H1 (cell line): Measurements from ENCODE around the gene PGAP2. TPM values are rescaled to one million over a fixed set of nuclear protein-coding genes. Genes with fewer than 3 reads are reported as not detected.

Experiments
- ASH2L ChIP-seq: fragments of 200-600, 300-600 bp; sonication (generic); IDR thresholded peaks from one replicate; pipeline ENCODE4 v1.7.1; 2017; ENCODE audit warnings: low read length
- CHD1 ChIP-seq: IDR thresholded peaks from 2 replicates; pipeline ENCODE4 v1.6.1; 2012; ENCODE audit warnings: low read depth, low read length, improper control_type of control experiment
- EZH2 ChIP-seq: fragments of 200-600 bp; sonication (generic); IDR thresholded peaks from 2 replicates; pipeline ENCODE4 v1.7.1; 2012; ENCODE audit warnings: low read depth, mild to moderate bottlenecking, moderate library complexity, low read length, inconsistent platforms; ENCODE audit not compliant: severe bottlenecking
- HDAC2 ChIP-seq, 2 experiments: fragments of 300-600 bp in 1 of 2; sonication (generic) in 1 of 2; IDR thresholded peaks; 2 replicates each; pipeline ENCODE4 v1.6.1; 2011 to 2012; ENCODE audit warnings: low read depth in 2 of 2, low read length in 2 of 2, mild to moderate bottlenecking in 2 of 2, moderate library complexity in 2 of 2, borderline replicate concordance in 1 of 2, inconsistent platforms in 1 of 2
- polyA plus RNA-seq, 7 experiments: library from polyadenylated mRNA; depleted of rRNA in 3 of 7; stranded (reverse) in 5 of 7; unstranded in 2 of 7; fragments of >200 nt in 5 of 7; fragments of 200-250 nt in 2 of 7; gene quantifications; 1 replicate in 5 of 7; 2 replicates in 1 of 7; 4 replicates in 1 of 7; pipeline versions ENCODE4 v1.2.1 to v1.2.3, GENCODE V29; 2011 to 2013; ENCODE audit warnings: missing spikeins in 2 of 7, mixed read lengths in 2 of 7
- total RNA-seq: library from RNA; stranded (reverse); fragmentation: NEBNext Ultra II Directional; extraction: Animal tissue kit (Norgen Biotek cat#: 25700); gene quantifications from 2 replicates; pipeline ENCODE4 v1.2.1, GENCODE V29; 2021
- TF ChIP-seq, protein P1 (sequence below): fragments of 300-600 bp; sonication (generic); IDR thresholded peaks from 2 replicates; pipeline ENCODE4 v1.7.1; 2012; ENCODE audit warnings: low read length, moderate library complexity, mild to moderate bottlenecking, inconsistent platforms; ENCODE audit not compliant: insufficient replicate concordance

Gene PGAP2
- total and polyA plus RNA-seq, 2 of the 8 experiments (the other 6 are each of a cell fraction or from before 2014, with no cell fraction given), result 56.5 to 106 TPM

DNA sequence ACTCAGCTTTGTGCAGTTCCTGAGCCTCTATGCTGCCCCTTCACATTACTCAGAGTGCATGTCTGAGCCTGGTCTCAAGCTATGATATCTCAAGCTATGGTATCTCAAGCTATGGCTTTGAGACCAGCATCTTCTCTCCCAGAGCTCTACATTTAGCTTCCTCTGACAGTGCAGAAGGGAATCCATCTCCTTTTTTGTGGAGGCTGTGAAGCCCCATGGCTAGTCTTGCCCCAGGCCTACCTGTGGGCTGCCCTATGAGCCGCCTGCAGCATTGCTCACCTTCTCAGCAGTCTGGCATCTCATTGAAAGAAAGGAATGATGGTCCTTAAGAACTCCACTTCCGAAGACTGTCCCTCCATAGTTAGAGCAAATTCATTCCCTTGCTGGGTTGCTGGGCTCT, 12.6 kb downstream of the PGAP2 start (continued):
- TF ChIP-seq, protein P1, sequence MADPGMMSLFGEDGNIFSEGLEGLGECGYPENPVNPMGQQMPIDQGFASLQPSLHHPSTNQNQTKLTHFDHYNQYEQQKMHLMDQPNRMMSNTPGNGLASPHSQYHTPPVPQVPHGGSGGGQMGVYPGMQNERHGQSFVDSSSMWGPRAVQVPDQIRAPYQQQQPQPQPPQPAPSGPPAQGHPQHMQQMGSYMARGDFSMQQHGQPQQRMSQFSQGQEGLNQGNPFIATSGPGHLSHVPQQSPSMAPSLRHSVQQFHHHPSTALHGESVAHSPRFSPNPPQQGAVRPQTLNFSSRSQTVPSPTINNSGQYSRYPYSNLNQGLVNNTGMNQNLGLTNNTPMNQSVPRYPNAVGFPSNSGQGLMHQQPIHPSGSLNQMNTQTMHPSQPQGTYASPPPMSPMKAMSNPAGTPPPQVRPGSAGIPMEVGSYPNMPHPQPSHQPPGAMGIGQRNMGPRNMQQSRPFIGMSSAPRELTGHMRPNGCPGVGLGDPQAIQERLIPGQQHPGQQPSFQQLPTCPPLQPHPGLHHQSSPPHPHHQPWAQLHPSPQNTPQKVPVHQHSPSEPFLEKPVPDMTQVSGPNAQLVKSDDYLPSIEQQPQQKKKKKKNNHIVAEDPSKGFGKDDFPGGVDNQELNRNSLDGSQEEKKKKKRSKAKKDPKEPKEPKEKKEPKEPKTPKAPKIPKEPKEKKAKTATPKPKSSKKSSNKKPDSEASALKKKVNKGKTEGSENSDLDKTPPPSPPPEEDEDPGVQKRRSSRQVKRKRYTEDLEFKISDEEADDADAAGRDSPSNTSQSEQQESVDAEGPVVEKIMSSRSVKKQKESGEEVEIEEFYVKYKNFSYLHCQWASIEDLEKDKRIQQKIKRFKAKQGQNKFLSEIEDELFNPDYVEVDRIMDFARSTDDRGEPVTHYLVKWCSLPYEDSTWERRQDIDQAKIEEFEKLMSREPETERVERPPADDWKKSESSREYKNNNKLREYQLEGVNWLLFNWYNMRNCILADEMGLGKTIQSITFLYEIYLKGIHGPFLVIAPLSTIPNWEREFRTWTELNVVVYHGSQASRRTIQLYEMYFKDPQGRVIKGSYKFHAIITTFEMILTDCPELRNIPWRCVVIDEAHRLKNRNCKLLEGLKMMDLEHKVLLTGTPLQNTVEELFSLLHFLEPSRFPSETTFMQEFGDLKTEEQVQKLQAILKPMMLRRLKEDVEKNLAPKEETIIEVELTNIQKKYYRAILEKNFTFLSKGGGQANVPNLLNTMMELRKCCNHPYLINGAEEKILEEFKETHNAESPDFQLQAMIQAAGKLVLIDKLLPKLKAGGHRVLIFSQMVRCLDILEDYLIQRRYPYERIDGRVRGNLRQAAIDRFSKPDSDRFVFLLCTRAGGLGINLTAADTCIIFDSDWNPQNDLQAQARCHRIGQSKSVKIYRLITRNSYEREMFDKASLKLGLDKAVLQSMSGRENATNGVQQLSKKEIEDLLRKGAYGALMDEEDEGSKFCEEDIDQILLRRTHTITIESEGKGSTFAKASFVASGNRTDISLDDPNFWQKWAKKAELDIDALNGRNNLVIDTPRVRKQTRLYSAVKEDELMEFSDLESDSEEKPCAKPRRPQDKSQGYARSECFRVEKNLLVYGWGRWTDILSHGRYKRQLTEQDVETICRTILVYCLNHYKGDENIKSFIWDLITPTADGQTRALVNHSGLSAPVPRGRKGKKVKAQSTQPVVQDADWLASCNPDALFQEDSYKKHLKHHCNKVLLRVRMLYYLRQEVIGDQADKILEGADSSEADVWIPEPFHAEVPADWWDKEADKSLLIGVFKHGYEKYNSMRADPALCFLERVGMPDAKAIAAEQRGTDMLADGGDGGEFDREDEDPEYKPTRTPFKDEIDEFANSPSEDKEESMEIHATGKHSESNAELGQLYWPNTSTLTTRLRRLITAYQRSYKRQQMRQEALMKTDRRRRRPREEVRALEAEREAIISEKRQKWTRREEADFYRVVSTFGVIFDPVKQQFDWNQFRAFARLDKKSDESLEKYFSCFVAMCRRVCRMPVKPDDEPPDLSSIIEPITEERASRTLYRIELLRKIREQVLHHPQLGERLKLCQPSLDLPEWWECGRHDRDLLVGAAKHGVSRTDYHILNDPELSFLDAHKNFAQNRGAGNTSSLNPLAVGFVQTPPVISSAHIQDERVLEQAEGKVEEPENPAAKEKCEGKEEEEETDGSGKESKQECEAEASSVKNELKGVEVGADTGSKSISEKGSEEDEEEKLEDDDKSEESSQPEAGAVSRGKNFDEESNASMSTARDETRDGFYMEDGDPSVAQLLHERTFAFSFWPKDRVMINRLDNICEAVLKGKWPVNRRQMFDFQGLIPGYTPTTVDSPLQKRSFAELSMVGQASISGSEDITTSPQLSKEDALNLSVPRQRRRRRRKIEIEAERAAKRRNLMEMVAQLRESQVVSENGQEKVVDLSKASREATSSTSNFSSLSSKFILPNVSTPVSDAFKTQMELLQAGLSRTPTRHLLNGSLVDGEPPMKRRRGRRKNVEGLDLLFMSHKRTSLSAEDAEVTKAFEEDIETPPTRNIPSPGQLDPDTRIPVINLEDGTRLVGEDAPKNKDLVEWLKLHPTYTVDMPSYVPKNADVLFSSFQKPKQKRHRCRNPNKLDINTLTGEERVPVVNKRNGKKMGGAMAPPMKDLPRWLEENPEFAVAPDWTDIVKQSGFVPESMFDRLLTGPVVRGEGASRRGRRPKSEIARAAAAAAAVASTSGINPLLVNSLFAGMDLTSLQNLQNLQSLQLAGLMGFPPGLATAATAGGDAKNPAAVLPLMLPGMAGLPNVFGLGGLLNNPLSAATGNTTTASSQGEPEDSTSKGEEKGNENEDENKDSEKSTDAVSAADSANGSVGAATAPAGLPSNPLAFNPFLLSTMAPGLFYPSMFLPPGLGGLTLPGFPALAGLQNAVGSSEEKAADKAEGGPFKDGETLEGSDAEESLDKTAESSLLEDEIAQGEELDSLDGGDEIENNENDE, result no peak
- TF ChIP-seq ASH2L, result no peak
- TF ChIP-seq EZH2, result no peak
- TF ChIP-seq HDAC2 (IDR thresholded peaks at IDR 0.05; ENCODE audit: borderline replicate concordance in 1 of 2, low read depth in 2 of 2, low read length in 2 of 2), result no peak
- no peak for TF ChIP-seq CHD1
